K562 (cell line): Measurements from ENCODE around the gene NALCN. TPM values are rescaled to one million over a fixed set of nuclear protein-coding genes. Genes with fewer than 3 reads are reported as not detected.

ENCODE experiments used
- ATAC-seq: fragments of 200-7000 bp; cut with Tn5 transposase; 3 replicates; pipeline ENCODE4 v1.9.1; 2020; ENCODE audit warnings: moderate library complexity
- BruUV-seq: library from RNA; stranded (reverse); fragments of 400-500 nt; replicated peaks from 2 replicates; lab custom pipeline; 2021; lab: Mats Ljungman, UMichigan
- CTCF ChIA-PET: fragments of 300-600 bp; formaldehyde crosslinking; extraction: SDS; loops from one replicate; lab custom pipeline; 2021; ENCODE audit warnings: low intra/inter-chr PET ratio; lab: Yijun Ruan, JAX
- POLR2A ChIA-PET: fragments of 300-600, 350-650 bp; sonication (Branson Sonifier 250); formaldehyde crosslinking; extraction: SDS; loops from one replicate; lab custom pipeline; 2021; ENCODE audit warnings: antibody characterized with exemption, inconsistent platforms; lab: Yijun Ruan, JAX
- DNase-seq, 4 experiments: peaks; one replicate each; pipeline versions ENCODE4 v3.0.0 to v3.0.0-alpha.2; 2011 to 2018; ENCODE audit warnings: low spot score in 3 of 4, mixed read lengths in 3 of 4; ENCODE audit errors: extremely low read depth in 1 of 4
- FAIRE-seq: peaks from 2 replicates; lab custom pipeline; 2011; peaks lifted over from hg19 to GRCh38; lab: Jason Lieb, UNC
- H2AFZ ChIP-seq: 2 replicates; pipeline ENCODE4 v1.6.0; 2011; ENCODE audit warnings: low read depth, low read length, control low read depth, inconsistent platforms
- H3K27ac ChIP-seq: fragments of 200-600 bp; 3 replicates; pipeline ENCODE4 v1.8.0; 2011; ENCODE audit warnings: low read depth, mild to moderate bottlenecking, control low read depth, inconsistent platforms, low read length, moderate library complexity, mixed read lengths; ENCODE audit errors: extremely low read depth
- H3K27me3 ChIP-seq, 2 experiments: fragments of 300-600 bp in 1 of 2; 2 replicates in 1 of 2; 3 replicates in 1 of 2; pipeline versions ENCODE4 v1.6.0 to v1.8.0; 2011; ENCODE audit warnings: inconsistent platforms in 2 of 2, low read length in 2 of 2, mild to moderate bottlenecking in 1 of 2, mixed read lengths in 1 of 2, moderate library complexity in 1 of 2; ENCODE audit not compliant: control insufficient read depth in 2 of 2, insufficient read depth in 2 of 2
- H3K36me3 ChIP-seq: fragments of 300-600 bp; 3 replicates; pipeline ENCODE4 v1.8.0; 2011; ENCODE audit warnings: mild to moderate bottlenecking, low read length, inconsistent platforms; ENCODE audit not compliant: control insufficient read depth, insufficient read depth
- H3K4me1 ChIP-seq, 2 experiments: fragments of 200-600 bp in 1 of 2; replicated peaks in 1 of 2; 2 replicates in 1 of 2; 3 replicates in 1 of 2; pipeline versions ENCODE4 v1.5.1 to v1.8.0; 2011; ENCODE audit warnings: inconsistent platforms in 2 of 2, low read length in 2 of 2, mild to moderate bottlenecking in 1 of 2, mixed read lengths in 1 of 2, moderate library complexity in 1 of 2; ENCODE audit not compliant: control insufficient read depth in 2 of 2, insufficient read depth in 2 of 2
- H3K4me2 ChIP-seq: 2 replicates; pipeline ENCODE4 v1.6.1; 2011; ENCODE audit warnings: low read length, control low read depth, inconsistent platforms, mixed read lengths; ENCODE audit not compliant: insufficient read depth
- H3K4me3 ChIP-seq: fragments of 200-600 bp; sonication (generic), shearing (Covaris generic); 2 replicates; pipeline ENCODE4 v1.5.1; 2016; ENCODE audit warnings: control low read depth, inconsistent platforms
- H3K79me2 ChIP-seq: fragments of 200-600 bp; 3 replicates; pipeline ENCODE4 v1.8.0; 2011; ENCODE audit warnings: low read length, inconsistent platforms; ENCODE audit not compliant: control insufficient read depth, insufficient read depth
- H3K9ac ChIP-seq, 2 experiments: 2 replicates each; pipeline versions ENCODE4 v1.6.0 to v1.6.1; 2011; ENCODE audit warnings: low read depth in 2 of 2, low read length in 2 of 2, control low read depth in 1 of 2, inconsistent platforms in 1 of 2, mild to moderate bottlenecking in 1 of 2, mixed read lengths in 1 of 2; ENCODE audit not compliant: insufficient read depth in 1 of 2
- H3K9me1 ChIP-seq: one replicate; pipeline ENCODE4 v1.6.0; 2011; ENCODE audit warnings: inconsistent platforms, mild to moderate bottlenecking, low read length, moderate library complexity; ENCODE audit not compliant: control insufficient read depth, insufficient read depth
- H3K9me3 ChIP-seq: replicated peaks from 2 replicates; pipeline ENCODE4 v1.5.1; 2011; ENCODE audit warnings: low read depth, low read length, inconsistent platforms; ENCODE audit not compliant: control insufficient read depth, insufficient read depth
- H4K20me1 ChIP-seq: replicated peaks from 2 replicates; pipeline ENCODE4 v1.6.1; 2011; ENCODE audit warnings: low read length, inconsistent platforms, mixed read lengths; ENCODE audit not compliant: control insufficient read depth, insufficient read depth
- DACH1 ChIP-seq: fragments of 450-650 bp; IDR thresholded peaks from 2 replicates; pipeline ENCODE4 v1.6.1; 2018; ENCODE audit not compliant: partially characterized antibody
- GATA2 ChIP-seq: sonication (generic); formaldehyde crosslinking; IDR thresholded peaks from 2 replicates; pipeline ENCODE4 v1.4.0; 2020; ENCODE audit warnings: mild to moderate bottlenecking, missing genetic modification reagents
- HIVEP1 ChIP-seq: fragments of 250-450 bp; sonication (Bioruptor Pico); IDR thresholded peaks from 2 replicates; pipeline ENCODE4 v1.4.0; 2020; ENCODE audit warnings: mild to moderate bottlenecking
- HSF4 ChIP-seq: fragments of 250-450 bp; sonication (Bioruptor Pico); IDR thresholded peaks from 2 replicates; pipeline ENCODE4 v2.1.2; 2022; ENCODE audit warnings: mild to moderate bottlenecking, moderate library complexity, borderline replicate concordance
- OTX1 ChIP-seq: fragments of 450-650 bp; formaldehyde crosslinking; IDR thresholded peaks from 2 replicates; pipeline ENCODE4 v1.4.0; 2022; ENCODE audit warnings: mild to moderate bottlenecking
- RAD21 ChIP-seq, 2 experiments: fragments of 250-450 bp in 1 of 2; fragments of 450-650 bp in 1 of 2; sonication (Bioruptor Pico) in 1 of 2; formaldehyde crosslinking in 1 of 2; IDR thresholded peaks in 1 of 2; conservative IDR thresholded peaks in 1 of 2; 2 replicates each; pipeline versions ENCODE4 v1.4.0 to v1.8.0; 2020 to 2022; ENCODE audit warnings: mild to moderate bottlenecking in 2 of 2, moderate library complexity in 1 of 2
- SMC3 ChIP-seq: conservative IDR thresholded peaks from 2 replicates; pipeline ENCODE4 v1.6.1; 2011; ENCODE audit warnings: low read depth, low read length, improper control_type of control experiment; ENCODE audit not compliant: insufficient read depth
- TFAP4 ChIP-seq: sonication (generic); formaldehyde crosslinking; IDR thresholded peaks from 2 replicates; pipeline ENCODE4 v1.8.0; 2022; ENCODE audit warnings: missing genetic modification reagents, mild to moderate bottlenecking, moderate library complexity, borderline replicate concordance
- XRCC3 ChIP-seq: fragments of 450-650 bp; IDR thresholded peaks from 2 replicates; pipeline ENCODE4 v1.6.1; 2017; ENCODE audit warnings: mild to moderate bottlenecking, moderate library complexity
- ZNF583 ChIP-seq: fragments of 250-450 bp; sonication (Bioruptor Pico); IDR thresholded peaks from 2 replicates; pipeline ENCODE4 v1.4.0; 2020
- WGBS: fragments of 100-300 bp; shearing (Covaris generic); methylation state at CpG from one replicate; pipeline ENCODE4 v1.1.6; 2016; ENCODE audit warnings: low coverage, mixed read lengths; ENCODE audit not compliant: insufficient coverage; ENCODE audit errors: missing lambda C conversion rate; 5-methylcytosine and 5-hydroxymethylcytosine counted together
- in situ Hi-C: fragments of 300-500 bp; cut with MboI; formaldehyde crosslinking; loops from 4 replicates; pipeline ENCODE4 v1.15.0; 2018; ENCODE audit warnings: inconsistent platforms, mixed read lengths
- intact Hi-C: fragments of 100-400 bp; cut with micrococcal nuclease; formaldehyde crosslinking; loops from 2 replicates; pipeline ENCODE4 v1.14.2; 2022
- polyA plus RNA-seq, 8 experiments: library from polyadenylated mRNA; depleted of rRNA in 4 of 8; stranded (reverse) in 5 of 8; unstranded in 3 of 8; fragments of >200 nt; fragmentation: Nextera tagmentation in 2 of 8; fragmentation: Illumina TruSeq in 1 of 8; extraction: Ambion mirVana in 2 of 8; extraction: Trizol in 1 of 8; gene quantifications; 2 replicates each; pipeline versions ENCODE4 v1.2.1 to v1.2.3, GENCODE V29; 2011 to 2014; ENCODE audit warnings: inconsistent platforms in 1 of 8, missing spikeins in 1 of 8
- total RNA-seq, 7 experiments: library from RNA; depleted of rRNA in 6 of 7; stranded (reverse); fragments of >200 nt in 6 of 7; fragmentation: Illumina TruSeq in 2 of 7; extraction: Trizol in 2 of 7; gene quantifications; 2 replicates each; pipeline versions ENCODE4 v1.2.1 to v1.2.3, GENCODE V29; 2011 to 2021; ENCODE audit warnings: low replicate concordance in 1 of 7
- TF ChIP-seq, protein P1 (sequence below): fragments of 150-350 bp; conservative IDR thresholded peaks from 2 replicates; pipeline ENCODE4 v1.6.1; 2014; ENCODE audit warnings: low read length
- TF ChIP-seq, protein P2 (sequence below): fragments of 250-450 bp; sonication (Bioruptor Pico); IDR thresholded peaks from 2 replicates; pipeline ENCODE4 v1.5.0; 2021; ENCODE audit warnings: mild to moderate bottlenecking, moderate library complexity

NALCN gene
- total and polyA plus RNA-seq, 9 of the 15 experiments (the other 6 are each of a cell fraction or from before 2014, with no cell fraction given) = not detected

DNA sequence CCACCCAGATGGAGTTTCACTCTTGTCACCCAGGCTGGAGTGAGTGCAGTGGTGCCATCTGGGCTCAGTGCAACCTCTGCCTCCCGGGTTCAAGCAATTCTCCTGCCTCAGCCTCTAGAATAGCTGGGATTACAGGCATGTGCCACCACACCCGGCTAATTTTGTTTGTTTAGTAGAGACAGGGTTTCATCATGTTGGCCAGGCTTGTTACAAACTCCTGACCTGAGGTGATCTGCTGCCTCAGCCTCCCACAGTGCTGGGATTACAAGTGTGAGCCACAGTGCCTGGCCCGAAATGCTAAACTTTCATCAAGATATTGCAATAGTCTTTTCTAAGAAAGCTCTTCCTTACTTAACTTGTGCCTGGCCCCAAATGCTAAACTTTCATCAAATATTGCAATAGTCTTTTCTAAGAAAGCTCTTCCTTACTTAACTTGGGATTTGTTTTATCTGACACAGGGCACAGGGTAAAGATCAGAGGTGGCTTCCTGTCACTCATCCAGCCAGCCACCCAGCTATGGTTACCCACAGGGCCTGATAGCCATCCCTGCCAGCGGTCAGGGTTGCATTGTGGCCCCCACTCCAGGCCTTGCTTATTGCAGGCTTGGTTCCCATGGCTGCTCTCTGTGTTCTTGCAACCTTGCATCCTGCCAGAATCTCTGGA lies 389.4 kb downstream of the NALCN start (continued):
- TF ChIP-seq, protein P1, sequence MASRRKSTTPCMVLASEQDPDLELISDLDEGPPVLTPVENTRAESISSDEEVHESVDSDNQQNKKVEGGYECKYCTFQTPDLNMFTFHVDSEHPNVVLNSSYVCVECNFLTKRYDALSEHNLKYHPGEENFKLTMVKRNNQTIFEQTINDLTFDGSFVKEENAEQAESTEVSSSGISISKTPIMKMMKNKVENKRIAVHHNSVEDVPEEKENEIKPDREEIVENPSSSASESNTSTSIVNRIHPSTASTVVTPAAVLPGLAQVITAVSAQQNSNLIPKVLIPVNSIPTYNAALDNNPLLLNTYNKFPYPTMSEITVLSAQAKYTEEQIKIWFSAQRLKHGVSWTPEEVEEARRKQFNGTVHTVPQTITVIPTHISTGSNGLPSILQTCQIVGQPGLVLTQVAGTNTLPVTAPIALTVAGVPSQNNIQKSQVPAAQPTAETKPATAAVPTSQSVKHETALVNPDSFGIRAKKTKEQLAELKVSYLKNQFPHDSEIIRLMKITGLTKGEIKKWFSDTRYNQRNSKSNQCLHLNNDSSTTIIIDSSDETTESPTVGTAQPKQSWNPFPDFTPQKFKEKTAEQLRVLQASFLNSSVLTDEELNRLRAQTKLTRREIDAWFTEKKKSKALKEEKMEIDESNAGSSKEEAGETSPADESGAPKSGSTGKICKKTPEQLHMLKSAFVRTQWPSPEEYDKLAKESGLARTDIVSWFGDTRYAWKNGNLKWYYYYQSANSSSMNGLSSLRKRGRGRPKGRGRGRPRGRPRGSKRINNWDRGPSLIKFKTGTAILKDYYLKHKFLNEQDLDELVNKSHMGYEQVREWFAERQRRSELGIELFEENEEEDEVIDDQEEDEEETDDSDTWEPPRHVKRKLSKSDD = no peak
- no peak for TF ChIP-seq HIVEP1 (CRISPR knock-in tag)

DNA sequence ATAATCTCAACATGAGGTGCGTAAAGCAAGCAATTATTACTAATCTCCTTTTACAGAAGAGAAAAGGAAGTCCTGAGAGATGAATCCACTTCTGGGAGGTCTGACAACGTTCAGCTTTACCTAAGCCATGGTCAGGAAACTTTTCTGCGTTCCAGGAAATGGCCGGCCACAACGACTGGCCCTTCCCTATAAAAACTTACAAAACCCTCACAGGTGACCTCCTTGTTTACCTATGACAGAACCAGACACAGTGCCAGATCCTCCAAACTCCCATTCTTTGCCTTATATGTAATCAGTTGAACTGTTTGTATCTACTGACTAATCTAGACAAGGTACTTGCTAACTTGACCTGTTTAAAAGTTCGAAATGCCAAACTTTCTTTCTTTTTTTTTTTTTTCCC lies 390.0 kb downstream of the NALCN start:
- DNase-seq (no peak), ATAC-seq (no peak), FAIRE-seq (no peak)
- Histone ChIP-seq H2AFZ (no peak overlapping the region), H3K27ac (no peak overlapping the region), H3K9me1 (no peaks in the 10 kb centered on the region), H3K36me3 (no peaks in the 10 kb centered on the region), H3K9ac (no peak overlapping the region), H3K4me3 (no peak overlapping the region), H3K9me3 (no peaks in the 10 kb centered on the region), H4K20me1 (no peaks in the 10 kb centered on the region), H3K27me3 (no peaks in the 10 kb centered on the region; a peak in 1 of 5 replicates), H3K4me2 (no peak overlapping the region), H3K4me1 (no peaks in the 10 kb centered on the region), H3K79me2 (no peaks in the 10 kb centered on the region)
- WGBS = 0% methylated on average over 3 of the region's 6 CpGs
- intact Hi-C loops (no loop called here), in situ Hi-C loops (no loop called here)
- no TSS peak for BruUV-seq
- CTCF ChIA-PET = no interaction called here
- POLR2A ChIA-PET = no interaction called here
- TF ChIP-seq GATA2 (CRISPR knock-in tag) = no peak
- no peak for TF ChIP-seq RAD21 (CRISPR knock-in tag; conservative IDR thresholded peaks at IDR 0.05 in 1 of 2, IDR thresholded peaks at IDR 0.05 in 1 of 2)
- TF ChIP-seq HSF4 (CRISPR knock-in tag) = no peak
- TF ChIP-seq SMC3 = no peak
- TF ChIP-seq ZNF583 (CRISPR knock-in tag) = no peak
- no peak for TF ChIP-seq XRCC3
- TF ChIP-seq TFAP4 (CRISPR knock-in tag) = no peak
- no peak for TF ChIP-seq DACH1
- TF ChIP-seq, protein P2, sequence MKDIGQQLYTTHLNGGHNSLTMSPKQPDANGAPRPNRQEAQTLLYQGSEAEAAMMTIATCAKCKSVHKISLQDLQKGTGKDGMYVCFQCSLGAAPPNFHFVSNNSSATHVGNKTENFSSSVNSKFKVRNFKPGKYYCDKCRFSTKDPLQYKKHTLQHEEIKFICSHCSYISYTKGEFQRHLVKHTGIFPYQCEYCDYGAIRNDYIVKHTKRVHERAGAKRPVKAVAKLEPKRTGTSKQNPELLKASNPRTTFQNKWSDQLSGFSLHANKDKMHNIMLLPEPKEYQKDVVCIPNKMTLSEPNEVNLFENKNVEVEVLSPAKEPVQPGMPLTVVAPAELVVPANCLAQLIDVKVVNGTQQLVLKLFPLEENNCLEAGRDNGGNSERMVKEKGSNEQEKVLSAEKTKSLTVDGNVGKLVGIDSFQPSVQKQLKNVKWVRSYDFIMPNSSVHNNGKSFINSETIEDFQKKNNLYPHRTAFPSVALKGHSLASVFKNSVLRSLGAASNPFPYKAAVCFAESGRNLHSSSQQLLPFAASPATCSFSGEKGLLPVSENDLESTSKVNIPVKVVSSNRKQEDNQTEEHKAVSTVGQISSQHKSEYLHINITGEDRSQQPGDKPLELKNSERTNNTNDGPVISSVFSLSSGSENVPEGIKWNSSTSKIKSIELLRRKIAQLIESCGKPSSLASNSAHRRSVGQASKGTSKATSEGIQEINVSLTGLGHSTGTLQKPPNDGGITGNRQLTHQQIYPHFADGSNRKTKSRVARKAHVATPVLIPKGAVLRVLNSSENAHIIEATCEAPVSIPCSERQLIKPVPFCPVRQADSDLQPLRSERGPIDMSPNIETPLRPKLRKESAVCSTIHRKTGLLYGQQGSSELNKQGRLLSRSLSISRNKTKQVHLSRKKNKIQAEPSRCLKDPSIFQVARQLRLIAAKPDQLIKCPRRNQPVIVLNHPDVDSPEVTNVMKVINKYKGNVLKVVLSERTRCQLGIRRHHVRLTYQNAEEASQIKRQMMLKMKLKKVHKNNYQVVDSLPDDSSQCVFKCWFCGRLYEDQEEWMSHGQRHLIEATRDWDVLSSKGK (CRISPR knock-in tag) = no peak
- TF ChIP-seq OTX1 = no peak
